ENCODE results near the gene SLC25A19. TPM values are rescaled to one million over a fixed set of nuclear protein-coding genes. Genes with fewer than 3 reads are reported as not detected.

Gene SLC25A19
- total RNA-seq, 1 experiment from 2014 or later = 29.0 TPM

DNA sequence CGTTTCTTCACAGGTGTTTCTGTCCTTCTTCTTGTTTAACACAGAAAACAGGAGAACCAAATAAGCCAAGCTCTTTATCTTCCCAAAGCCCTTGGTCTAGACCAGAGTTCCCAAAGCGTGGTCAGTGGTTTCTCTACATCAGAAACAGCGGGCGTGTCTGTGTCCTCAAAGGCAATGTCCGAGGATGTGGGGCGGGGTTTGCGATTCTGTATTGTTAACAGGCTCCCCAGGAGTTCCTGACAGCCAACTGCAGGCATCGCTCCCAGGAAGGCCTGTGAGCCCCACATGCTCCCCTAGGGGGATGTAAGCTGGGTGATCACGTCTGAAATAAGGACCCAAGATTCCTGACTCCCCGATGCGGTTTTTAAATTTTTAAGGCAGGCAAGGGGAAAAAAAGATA is 28.4 kb upstream of the SLC25A19 start:
- TF ChIP-seq POLR2AphosphoS5 (IDR thresholded peaks at IDR 0.05; ENCODE audit: low read depth, low read length) = no peak
- TF ChIP-seq TCF7L2 (IDR thresholded peaks at IDR 0.05; ENCODE audit: low read depth, low read length) = no peak
- TF ChIP-seq, protein P1, sequence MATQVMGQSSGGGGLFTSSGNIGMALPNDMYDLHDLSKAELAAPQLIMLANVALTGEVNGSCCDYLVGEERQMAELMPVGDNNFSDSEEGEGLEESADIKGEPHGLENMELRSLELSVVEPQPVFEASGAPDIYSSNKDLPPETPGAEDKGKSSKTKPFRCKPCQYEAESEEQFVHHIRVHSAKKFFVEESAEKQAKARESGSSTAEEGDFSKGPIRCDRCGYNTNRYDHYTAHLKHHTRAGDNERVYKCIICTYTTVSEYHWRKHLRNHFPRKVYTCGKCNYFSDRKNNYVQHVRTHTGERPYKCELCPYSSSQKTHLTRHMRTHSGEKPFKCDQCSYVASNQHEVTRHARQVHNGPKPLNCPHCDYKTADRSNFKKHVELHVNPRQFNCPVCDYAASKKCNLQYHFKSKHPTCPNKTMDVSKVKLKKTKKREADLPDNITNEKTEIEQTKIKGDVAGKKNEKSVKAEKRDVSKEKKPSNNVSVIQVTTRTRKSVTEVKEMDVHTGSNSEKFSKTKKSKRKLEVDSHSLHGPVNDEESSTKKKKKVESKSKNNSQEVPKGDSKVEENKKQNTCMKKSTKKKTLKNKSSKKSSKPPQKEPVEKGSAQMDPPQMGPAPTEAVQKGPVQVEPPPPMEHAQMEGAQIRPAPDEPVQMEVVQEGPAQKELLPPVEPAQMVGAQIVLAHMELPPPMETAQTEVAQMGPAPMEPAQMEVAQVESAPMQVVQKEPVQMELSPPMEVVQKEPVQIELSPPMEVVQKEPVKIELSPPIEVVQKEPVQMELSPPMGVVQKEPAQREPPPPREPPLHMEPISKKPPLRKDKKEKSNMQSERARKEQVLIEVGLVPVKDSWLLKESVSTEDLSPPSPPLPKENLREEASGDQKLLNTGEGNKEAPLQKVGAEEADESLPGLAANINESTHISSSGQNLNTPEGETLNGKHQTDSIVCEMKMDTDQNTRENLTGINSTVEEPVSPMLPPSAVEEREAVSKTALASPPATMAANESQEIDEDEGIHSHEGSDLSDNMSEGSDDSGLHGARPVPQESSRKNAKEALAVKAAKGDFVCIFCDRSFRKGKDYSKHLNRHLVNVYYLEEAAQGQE (IDR thresholded peaks at IDR 0.05; ENCODE audit: insufficient read depth in 1 of 2, low read depth in 2 of 2, low read length in 1 of 2) = no peak
- no peak for TF ChIP-seq SIN3A (IDR thresholded peaks at IDR 0.05; ENCODE audit: borderline replicate concordance, insufficient read depth, low read depth, low read length)
- Histone ChIP-seq H3K4me1 (ENCODE audit: control insufficient read depth, insufficient read depth, low read length) (no peaks in the 10 kb centered on the region), H3K36me3 (ENCODE audit: control insufficient read depth, insufficient read depth, low read length) (no peaks in the 10 kb centered on the region), H3K27ac (ENCODE audit: low read length) (no peak overlapping the region), H3K9me3 (ENCODE audit: control insufficient read depth, insufficient read depth, low read depth, low read length) (no peaks in the 10 kb centered on the region), H3K27me3 (ENCODE audit: control insufficient read depth, insufficient read depth, low read length) (no peaks in the 10 kb centered on the region), H3K4me3 (ENCODE audit: low read depth in 2 of 2, low read length in 2 of 2) (no peak overlapping the region)
- in situ Hi-C loops (cut with HindIII; ENCODE audit: low pct_unique_long_range_greater_than_20kb, low sequenced_read_pairs) (no loop called here), intact Hi-C loops (cut with micrococcal nuclease; ENCODE audit: unreplicated experiment) (no loop called here)
- BruUV-seq (replicated peaks) = no TSS peak
- ChIA-PET POLR2A (no interaction called here), CTCF (interaction anchor here (0.6 kb wide), 1 partner anchor 371 kb away, joined by 4 read pairs; no protein-coding TSS in a partner anchor)
- no peak for DNase-seq (ENCODE audit: low read depth, low spot score)
- ATAC-seq = no peak

DNA sequence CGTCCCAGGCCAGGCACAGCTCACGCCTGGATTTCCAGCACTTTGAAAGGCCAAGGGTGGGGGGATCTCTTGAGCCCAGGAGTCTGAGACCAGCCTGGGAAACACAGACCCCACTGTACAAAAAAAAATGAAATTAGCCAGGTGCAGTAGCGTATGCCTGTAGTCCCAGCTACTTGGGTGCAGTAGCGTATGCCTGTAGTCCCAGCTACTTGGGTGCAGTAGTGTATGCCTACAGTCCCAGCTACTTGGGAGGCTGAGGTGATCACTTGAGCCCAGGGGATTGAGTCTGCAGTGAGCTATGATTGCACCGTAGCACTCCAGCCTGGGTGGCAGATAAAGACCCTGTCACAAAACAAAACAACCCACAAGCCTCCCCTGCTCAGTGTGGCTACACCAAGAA is 27.0 kb upstream of the SLC25A19 start:
- ChIA-PET POLR2A (interaction anchor here (0.7 kb wide), 2 partner anchors 53 to 85 kb away, joined by 4 to 5 read pairs; no protein-coding TSS in a partner anchor), CTCF (interaction anchor here (0.6 kb wide), 3 partner anchors 20 to 78 kb away, joined by 4 to 5 read pairs (median 4); no protein-coding TSS in a partner anchor)
- intact Hi-C loops (cut with micrococcal nuclease; ENCODE audit: unreplicated experiment) = no loop called here
- no peak overlapping the region for H3K4me3 ChIP-seq (ENCODE audit: low read depth in 2 of 2, low read length in 2 of 2)
- no peaks in the 10 kb centered on the region for H3K9me3 ChIP-seq (ENCODE audit: control insufficient read depth, insufficient read depth, low read depth, low read length)
- ATAC-seq (no peak), DNase-seq (ENCODE audit: low read depth, low spot score) (no peak)
- TF ChIP-seq POLR2AphosphoS5 (IDR thresholded peaks at IDR 0.05; ENCODE audit: low read depth, low read length) (no peak), SIN3A (IDR thresholded peaks at IDR 0.05; ENCODE audit: borderline replicate concordance, insufficient read depth, low read depth, low read length) (no peak), TCF7L2 (IDR thresholded peaks at IDR 0.05; ENCODE audit: low read depth, low read length) (no peak)
- TF ChIP-seq, protein P1 (IDR thresholded peaks at IDR 0.05; ENCODE audit: insufficient read depth in 1 of 2, low read depth in 2 of 2, low read length in 1 of 2) = no peak
- TF ChIP-seq, protein P2, sequence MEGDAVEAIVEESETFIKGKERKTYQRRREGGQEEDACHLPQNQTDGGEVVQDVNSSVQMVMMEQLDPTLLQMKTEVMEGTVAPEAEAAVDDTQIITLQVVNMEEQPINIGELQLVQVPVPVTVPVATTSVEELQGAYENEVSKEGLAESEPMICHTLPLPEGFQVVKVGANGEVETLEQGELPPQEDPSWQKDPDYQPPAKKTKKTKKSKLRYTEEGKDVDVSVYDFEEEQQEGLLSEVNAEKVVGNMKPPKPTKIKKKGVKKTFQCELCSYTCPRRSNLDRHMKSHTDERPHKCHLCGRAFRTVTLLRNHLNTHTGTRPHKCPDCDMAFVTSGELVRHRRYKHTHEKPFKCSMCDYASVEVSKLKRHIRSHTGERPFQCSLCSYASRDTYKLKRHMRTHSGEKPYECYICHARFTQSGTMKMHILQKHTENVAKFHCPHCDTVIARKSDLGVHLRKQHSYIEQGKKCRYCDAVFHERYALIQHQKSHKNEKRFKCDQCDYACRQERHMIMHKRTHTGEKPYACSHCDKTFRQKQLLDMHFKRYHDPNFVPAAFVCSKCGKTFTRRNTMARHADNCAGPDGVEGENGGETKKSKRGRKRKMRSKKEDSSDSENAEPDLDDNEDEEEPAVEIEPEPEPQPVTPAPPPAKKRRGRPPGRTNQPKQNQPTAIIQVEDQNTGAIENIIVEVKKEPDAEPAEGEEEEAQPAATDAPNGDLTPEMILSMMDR (IDR thresholded peaks at IDR 0.05) = no peak
- H3K27ac ChIP-seq (ENCODE audit: low read length) = no peak overlapping the region
- no peaks in the 10 kb centered on the region for H3K36me3 ChIP-seq (ENCODE audit: control insufficient read depth, insufficient read depth, low read length)
- BruUV-seq (replicated peaks) = no TSS peak
- H3K27me3 ChIP-seq (ENCODE audit: control insufficient read depth, insufficient read depth, low read length) = no peaks in the 10 kb centered on the region
- H3K4me1 ChIP-seq (ENCODE audit: control insufficient read depth, insufficient read depth, low read length) = no peaks in the 10 kb centered on the region
- in situ Hi-C loops (cut with HindIII; ENCODE audit: low pct_unique_long_range_greater_than_20kb, low sequenced_read_pairs) = no loop called here
